HG02642 (cell line): ENCODE data around the gene PTPRH.

Experiments used
- ATAC-seq: cut with Tn5 transposase; IDR thresholded peaks from one replicate; pipeline ENCODE4 v1.9.1; 2021; ENCODE audit warnings: mild to moderate bottlenecking; ENCODE audit not compliant: unreplicated experiment, poor library complexity

PTPRH gene

GRCh38 chr19:55134736-55135135, 74.6 kb downstream of the PTPRH start:
- ATAC-seq = no peak

GRCh38 chr19:55133639-55134444, 75.5 kb downstream of the PTPRH start:
- ATAC-seq = no peak

GRCh38 chr19:55132453-55133129, 76.7 kb downstream of the PTPRH start:
- ATAC-seq = no peak

- ATAC-seq = no peak
Measured at GRCh38 chr19:55131421-55131820, 77.9 kb downstream of the PTPRH start.
